Liver (tissue), 3 donors: ENCODE measurements around the gene PARD6B.

Experiments
- EGR1 ChIP-seq, 2 donors: IDR thresholded peaks; 2 replicates each; pipeline ENCODE4 v1.6.1; 2016 to 2018; ENCODE audit warnings: antibody characterized with exemption in 2 of 2, low read depth in 2 of 2
- FOXA1 ChIP-seq: IDR thresholded peaks from 2 replicates; pipeline ENCODE4 v1.6.1; 2016; ENCODE audit warnings: antibody characterized with exemption
- GABPA ChIP-seq, 2 donors: IDR thresholded peaks in 1 of 2; conservative IDR thresholded peaks in 1 of 2; 2 replicates each; pipeline ENCODE4 v1.6.1; 2016; ENCODE audit warnings: antibody characterized with exemption in 2 of 2, mild to moderate bottlenecking in 1 of 2, moderate library complexity in 1 of 2
- JUND ChIP-seq, 2 donors: IDR thresholded peaks; 2 replicates each; pipeline ENCODE4 v1.6.1; 2016; ENCODE audit warnings: antibody characterized with exemption in 2 of 2
- RXRA ChIP-seq, 2 donors: IDR thresholded peaks; 2 replicates each; pipeline ENCODE4 v1.6.1; 2017 to 2018; ENCODE audit warnings: antibody characterized with exemption in 2 of 2, mild to moderate bottlenecking in 1 of 2
- SP1 ChIP-seq: IDR thresholded peaks from 2 replicates; pipeline ENCODE4 v1.6.1; 2018; ENCODE audit warnings: antibody characterized with exemption, mild to moderate bottlenecking
- YY1 ChIP-seq: IDR thresholded peaks from 2 replicates; pipeline ENCODE4 v1.6.1; 2016; ENCODE audit warnings: antibody characterized with exemption, mild to moderate bottlenecking
- TF ChIP-seq, protein P1 (sequence below): IDR thresholded peaks from 2 replicates; pipeline ENCODE4 v1.6.1; 2016; ENCODE audit warnings: antibody characterized with exemption, mild to moderate bottlenecking
- TF ChIP-seq, protein P2 (sequence below): fragments of 150-350 bp; IDR thresholded peaks from 2 replicates; pipeline ENCODE4 v1.5.1; 2017; ENCODE audit warnings: improper control_type of control experiment, low read depth, low read length; ENCODE audit not compliant: missing input control
- TF ChIP-seq, protein P3 (sequence below): IDR thresholded peaks from 2 replicates; pipeline ENCODE4 v1.6.1; 2016; ENCODE audit warnings: antibody characterized with exemption
- TF ChIP-seq, protein P4 (sequence below): IDR thresholded peaks from 2 replicates; pipeline ENCODE4 v1.6.1; 2016; ENCODE audit warnings: antibody characterized with exemption
- donor health status: healthy.
- donor health status: healthy.

DNA sequence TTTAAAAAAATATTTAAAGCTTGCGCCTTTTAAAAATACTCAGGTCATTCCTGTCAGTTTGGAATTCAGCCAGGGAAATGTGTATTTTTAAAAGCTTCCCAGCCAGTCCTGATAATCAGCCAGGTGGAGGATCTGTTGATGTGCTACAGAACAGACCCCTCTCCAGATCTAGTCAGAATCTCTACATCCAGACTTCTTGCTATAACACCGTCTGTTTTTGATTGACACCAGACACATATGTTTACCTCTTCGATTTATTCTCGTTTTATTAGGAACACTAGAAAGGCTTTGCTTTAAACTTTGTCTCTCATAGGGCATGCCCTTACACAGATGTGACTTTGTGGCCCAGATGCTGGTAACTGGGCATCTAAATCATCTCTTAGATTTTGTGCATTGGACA, 11.7 kb downstream of the PARD6B start:
- TF ChIP-seq, protein P1, sequence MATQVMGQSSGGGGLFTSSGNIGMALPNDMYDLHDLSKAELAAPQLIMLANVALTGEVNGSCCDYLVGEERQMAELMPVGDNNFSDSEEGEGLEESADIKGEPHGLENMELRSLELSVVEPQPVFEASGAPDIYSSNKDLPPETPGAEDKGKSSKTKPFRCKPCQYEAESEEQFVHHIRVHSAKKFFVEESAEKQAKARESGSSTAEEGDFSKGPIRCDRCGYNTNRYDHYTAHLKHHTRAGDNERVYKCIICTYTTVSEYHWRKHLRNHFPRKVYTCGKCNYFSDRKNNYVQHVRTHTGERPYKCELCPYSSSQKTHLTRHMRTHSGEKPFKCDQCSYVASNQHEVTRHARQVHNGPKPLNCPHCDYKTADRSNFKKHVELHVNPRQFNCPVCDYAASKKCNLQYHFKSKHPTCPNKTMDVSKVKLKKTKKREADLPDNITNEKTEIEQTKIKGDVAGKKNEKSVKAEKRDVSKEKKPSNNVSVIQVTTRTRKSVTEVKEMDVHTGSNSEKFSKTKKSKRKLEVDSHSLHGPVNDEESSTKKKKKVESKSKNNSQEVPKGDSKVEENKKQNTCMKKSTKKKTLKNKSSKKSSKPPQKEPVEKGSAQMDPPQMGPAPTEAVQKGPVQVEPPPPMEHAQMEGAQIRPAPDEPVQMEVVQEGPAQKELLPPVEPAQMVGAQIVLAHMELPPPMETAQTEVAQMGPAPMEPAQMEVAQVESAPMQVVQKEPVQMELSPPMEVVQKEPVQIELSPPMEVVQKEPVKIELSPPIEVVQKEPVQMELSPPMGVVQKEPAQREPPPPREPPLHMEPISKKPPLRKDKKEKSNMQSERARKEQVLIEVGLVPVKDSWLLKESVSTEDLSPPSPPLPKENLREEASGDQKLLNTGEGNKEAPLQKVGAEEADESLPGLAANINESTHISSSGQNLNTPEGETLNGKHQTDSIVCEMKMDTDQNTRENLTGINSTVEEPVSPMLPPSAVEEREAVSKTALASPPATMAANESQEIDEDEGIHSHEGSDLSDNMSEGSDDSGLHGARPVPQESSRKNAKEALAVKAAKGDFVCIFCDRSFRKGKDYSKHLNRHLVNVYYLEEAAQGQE = no peak
- TF ChIP-seq, protein P2, sequence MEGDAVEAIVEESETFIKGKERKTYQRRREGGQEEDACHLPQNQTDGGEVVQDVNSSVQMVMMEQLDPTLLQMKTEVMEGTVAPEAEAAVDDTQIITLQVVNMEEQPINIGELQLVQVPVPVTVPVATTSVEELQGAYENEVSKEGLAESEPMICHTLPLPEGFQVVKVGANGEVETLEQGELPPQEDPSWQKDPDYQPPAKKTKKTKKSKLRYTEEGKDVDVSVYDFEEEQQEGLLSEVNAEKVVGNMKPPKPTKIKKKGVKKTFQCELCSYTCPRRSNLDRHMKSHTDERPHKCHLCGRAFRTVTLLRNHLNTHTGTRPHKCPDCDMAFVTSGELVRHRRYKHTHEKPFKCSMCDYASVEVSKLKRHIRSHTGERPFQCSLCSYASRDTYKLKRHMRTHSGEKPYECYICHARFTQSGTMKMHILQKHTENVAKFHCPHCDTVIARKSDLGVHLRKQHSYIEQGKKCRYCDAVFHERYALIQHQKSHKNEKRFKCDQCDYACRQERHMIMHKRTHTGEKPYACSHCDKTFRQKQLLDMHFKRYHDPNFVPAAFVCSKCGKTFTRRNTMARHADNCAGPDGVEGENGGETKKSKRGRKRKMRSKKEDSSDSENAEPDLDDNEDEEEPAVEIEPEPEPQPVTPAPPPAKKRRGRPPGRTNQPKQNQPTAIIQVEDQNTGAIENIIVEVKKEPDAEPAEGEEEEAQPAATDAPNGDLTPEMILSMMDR = no peak
- no peak for TF ChIP-seq YY1
- no peak for TF ChIP-seq RXRA (IDR thresholded peaks at IDR 0.05)
- TF ChIP-seq GABPA (IDR thresholded peaks at IDR 0.05 in 1 of 2, conservative IDR thresholded peaks at IDR 0.05 in 1 of 2) = no peak
- TF ChIP-seq, protein P3, sequence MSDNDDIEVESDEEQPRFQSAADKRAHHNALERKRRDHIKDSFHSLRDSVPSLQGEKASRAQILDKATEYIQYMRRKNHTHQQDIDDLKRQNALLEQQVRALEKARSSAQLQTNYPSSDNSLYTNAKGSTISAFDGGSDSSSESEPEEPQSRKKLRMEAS = no peak
- TF ChIP-seq JUND (IDR thresholded peaks at IDR 0.05) = no peak
- TF ChIP-seq SP1 = no peak
- no peak for TF ChIP-seq FOXA1
- no peak for TF ChIP-seq EGR1 (IDR thresholded peaks at IDR 0.05; ENCODE audit: low read depth in 2 of 2)
- TF ChIP-seq, protein P4, sequence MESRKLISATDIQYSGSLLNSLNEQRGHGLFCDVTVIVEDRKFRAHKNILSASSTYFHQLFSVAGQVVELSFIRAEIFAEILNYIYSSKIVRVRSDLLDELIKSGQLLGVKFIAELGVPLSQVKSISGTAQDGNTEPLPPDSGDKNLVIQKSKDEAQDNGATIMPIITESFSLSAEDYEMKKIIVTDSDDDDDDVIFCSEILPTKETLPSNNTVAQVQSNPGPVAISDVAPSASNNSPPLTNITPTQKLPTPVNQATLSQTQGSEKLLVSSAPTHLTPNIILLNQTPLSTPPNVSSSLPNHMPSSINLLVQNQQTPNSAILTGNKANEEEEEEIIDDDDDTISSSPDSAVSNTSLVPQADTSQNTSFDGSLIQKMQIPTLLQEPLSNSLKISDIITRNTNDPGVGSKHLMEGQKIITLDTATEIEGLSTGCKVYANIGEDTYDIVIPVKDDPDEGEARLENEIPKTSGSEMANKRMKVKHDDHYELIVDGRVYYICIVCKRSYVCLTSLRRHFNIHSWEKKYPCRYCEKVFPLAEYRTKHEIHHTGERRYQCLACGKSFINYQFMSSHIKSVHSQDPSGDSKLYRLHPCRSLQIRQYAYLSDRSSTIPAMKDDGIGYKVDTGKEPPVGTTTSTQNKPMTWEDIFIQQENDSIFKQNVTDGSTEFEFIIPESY = no peak
